ENCODE measurements around the gene SIRT7.

- TF ChIP-seq, protein P1, sequence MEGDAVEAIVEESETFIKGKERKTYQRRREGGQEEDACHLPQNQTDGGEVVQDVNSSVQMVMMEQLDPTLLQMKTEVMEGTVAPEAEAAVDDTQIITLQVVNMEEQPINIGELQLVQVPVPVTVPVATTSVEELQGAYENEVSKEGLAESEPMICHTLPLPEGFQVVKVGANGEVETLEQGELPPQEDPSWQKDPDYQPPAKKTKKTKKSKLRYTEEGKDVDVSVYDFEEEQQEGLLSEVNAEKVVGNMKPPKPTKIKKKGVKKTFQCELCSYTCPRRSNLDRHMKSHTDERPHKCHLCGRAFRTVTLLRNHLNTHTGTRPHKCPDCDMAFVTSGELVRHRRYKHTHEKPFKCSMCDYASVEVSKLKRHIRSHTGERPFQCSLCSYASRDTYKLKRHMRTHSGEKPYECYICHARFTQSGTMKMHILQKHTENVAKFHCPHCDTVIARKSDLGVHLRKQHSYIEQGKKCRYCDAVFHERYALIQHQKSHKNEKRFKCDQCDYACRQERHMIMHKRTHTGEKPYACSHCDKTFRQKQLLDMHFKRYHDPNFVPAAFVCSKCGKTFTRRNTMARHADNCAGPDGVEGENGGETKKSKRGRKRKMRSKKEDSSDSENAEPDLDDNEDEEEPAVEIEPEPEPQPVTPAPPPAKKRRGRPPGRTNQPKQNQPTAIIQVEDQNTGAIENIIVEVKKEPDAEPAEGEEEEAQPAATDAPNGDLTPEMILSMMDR (IDR thresholded peaks at IDR 0.05), result no peak
- TF ChIP-seq POLR2A (IDR thresholded peaks at IDR 0.05), result no peak
Observed at GRCh38 chr17:81905424-81905875, 12.5 kb downstream of the SIRT7 start.

Measured in adrenal gland (tissue), 5 donors.